Fibroblast of the aortic adventitia (primary cell): ENCODE measurements around the gene MATN3. TPM values are rescaled to one million over a fixed set of nuclear protein-coding genes. Genes with fewer than 3 reads are reported as not detected.
"Not testable (repeated sequence)": the region's sequence is repeated elsewhere in the genome, so short reads cannot be mapped to it uniquely, and the experiment has no call there.

Experiments used
- DNase-seq: peaks from one replicate; pipeline ENCODE4 v3.0.0-alpha.2; 2010; ENCODE audit warnings: low read depth
- H3K4me3 ChIP-seq: 2 replicates; pipeline ENCODE4 v1.5.1; 2011; ENCODE audit warnings: low read depth, mild to moderate bottlenecking, control low read depth, low read length, moderate library complexity
- total RNA-seq: library from RNA; depleted of rRNA; stranded (reverse); fragments of >200 nt; gene quantifications from 2 replicates; pipeline ENCODE4 v1.2.3, GENCODE V29; 2012; ENCODE audit warnings: low replicate concordance
- TF ChIP-seq, protein P1 (sequence below): IDR thresholded peaks from 2 replicates; pipeline ENCODE4 v1.5.1; 2011; ENCODE audit warnings: mild to moderate bottlenecking, low read length, control low read depth, inconsistent platforms; ENCODE audit not compliant: insufficient read depth

Gene MATN3
- total RNA-seq, 1 donor, result 1.1 TPM

DNA sequence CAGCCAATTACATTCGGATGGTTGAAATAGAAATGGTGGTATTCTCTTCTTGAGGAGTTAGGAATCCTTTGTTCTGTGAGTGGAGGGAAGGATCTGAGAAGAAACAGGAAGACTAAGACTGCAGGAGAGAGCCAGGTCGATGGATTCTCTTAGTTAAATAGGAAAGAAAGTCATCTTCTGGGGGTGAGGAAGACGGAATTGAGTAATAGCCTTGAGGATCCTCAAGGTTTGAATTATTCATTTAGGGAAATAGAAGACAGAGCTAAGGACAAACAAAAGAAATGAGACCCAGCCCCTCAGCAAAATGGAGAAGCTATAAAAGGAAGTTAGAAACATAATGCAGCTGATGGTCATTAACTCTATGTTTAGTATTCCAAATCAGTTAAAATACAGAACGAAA is 37.2 kb upstream of the MATN3 start:
- TF ChIP-seq, protein P1, sequence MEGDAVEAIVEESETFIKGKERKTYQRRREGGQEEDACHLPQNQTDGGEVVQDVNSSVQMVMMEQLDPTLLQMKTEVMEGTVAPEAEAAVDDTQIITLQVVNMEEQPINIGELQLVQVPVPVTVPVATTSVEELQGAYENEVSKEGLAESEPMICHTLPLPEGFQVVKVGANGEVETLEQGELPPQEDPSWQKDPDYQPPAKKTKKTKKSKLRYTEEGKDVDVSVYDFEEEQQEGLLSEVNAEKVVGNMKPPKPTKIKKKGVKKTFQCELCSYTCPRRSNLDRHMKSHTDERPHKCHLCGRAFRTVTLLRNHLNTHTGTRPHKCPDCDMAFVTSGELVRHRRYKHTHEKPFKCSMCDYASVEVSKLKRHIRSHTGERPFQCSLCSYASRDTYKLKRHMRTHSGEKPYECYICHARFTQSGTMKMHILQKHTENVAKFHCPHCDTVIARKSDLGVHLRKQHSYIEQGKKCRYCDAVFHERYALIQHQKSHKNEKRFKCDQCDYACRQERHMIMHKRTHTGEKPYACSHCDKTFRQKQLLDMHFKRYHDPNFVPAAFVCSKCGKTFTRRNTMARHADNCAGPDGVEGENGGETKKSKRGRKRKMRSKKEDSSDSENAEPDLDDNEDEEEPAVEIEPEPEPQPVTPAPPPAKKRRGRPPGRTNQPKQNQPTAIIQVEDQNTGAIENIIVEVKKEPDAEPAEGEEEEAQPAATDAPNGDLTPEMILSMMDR, result no peak
- peak; percentile 40 for DNase-seq

DNA sequence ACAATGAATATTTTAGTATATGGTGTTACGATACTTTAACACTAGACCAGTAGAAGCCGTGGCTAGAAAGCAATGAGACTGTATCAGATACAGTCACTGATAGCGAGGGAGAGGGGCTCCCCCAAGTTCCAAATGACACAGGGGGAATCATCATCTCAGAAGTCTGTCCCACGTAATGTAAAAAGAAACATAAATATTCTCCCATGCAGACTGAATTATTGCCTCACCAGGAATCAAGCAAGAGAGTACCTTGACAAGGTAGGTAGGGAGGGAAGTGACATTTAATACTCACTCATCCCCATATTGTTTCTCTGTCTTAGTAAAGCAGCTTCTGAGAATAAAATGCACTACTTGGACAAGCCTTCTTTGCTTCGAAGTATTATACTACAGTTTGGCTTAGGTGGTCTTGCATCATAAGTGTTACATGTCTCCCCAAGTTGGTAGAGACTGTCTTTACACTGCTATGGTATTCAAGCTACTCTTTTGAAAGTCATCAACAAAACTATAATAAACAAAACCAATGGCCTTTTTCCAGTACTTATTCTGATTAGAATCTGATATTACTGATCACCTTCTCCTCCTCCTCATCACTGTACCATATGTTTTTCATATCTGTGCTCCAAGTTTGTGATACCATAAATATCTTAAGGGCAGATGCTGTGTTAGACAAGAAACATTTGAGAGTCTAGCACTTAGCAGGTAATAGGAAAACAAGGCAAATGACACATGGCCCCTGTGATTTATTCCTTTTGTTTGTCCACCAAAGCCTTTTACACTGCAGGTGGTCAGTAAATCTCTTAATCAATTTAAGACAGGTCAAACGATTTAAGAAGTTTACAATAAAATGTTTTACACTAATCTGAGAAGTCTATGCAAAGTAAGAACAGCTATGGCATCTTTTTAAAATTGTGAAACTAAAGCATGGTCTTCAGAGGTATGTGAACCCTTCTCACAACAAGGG is 36.3 kb upstream of the MATN3 start:
- peak; percentile 37 for DNase-seq
- TF ChIP-seq, protein P1, result no peak
- H3K4me3 ChIP-seq, result peak overlapping the region; percentile 95

More for the DNA sequence above, 37.2 kb upstream of the MATN3 start:
- H3K4me3 ChIP-seq, result peak overlapping the region; percentile 95

DNA sequence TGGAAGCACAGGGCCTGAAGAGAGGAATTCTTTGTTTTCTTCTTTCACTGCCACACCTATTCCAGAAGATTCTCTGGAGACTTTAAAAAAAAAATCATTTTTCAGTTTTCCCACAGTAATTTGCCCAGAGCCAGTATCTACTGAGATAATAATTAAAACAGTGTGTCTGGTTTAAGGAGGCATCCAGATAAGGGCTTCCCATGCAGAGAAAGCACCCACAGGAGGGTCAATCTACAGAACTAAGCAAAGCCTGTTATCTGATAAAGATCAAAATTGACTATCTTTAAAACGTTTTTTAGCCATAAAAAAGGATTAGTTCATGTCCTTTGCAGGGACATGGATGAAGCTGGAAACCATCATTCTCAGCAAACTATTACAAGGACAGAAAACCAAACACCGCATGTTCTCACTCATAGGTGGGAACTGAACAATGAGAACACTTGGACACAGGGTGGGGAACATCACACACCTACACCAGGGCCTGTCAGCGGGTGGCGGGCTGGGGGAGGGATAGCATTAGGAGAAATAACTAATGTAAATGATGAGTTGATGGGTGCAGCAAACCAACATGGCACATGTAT is 33.3 kb upstream of the MATN3 start:
- H3K4me3 ChIP-seq, DNase-seq: not testable (repeated sequence)

DNA sequence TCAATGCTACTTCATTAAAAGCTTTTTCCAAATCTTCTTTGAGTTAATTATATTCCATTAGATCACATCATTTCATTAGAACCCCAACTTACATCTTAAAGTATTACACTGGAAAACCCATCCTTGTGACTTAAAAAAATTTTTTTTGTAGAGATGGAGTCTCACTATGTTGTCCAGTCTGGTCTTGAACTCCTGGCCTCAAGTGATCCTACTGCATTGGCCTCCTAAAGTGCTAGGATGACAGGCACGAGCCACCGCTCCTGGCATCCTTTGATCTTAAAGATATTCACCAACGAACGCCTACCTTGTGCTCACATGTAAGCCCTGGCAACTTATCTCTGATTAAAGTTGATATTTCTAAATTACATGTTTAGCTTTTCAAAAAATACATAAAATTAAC is 32.3 kb upstream of the MATN3 start:
- TF ChIP-seq, protein P1, result no peak
- no peak overlapping the region for H3K4me3 ChIP-seq
- no peak for DNase-seq

DNA sequence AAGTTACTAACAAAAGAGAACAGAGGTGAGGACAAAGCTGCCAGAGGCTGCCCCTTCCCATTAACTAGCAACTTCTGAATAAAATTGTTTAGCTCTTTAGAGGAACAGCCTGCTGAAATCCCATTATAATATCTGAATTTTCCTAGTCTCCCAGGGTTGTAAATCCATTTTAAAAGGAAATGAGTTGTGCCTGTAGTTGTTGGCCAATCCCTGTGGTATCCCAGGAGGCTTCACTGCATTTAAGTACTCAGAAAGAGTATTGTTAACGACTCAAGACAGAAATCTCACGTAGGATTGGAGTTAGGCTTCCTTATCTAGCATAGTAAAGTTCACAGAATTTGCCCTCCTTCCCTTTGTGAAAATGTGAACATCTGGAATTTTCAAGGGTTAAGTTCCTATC is 30.1 kb upstream of the MATN3 start:
- TF ChIP-seq, protein P1, result no peak
- peak; percentile 52 for DNase-seq
- H3K4me3 ChIP-seq, result no peak overlapping the region

DNA sequence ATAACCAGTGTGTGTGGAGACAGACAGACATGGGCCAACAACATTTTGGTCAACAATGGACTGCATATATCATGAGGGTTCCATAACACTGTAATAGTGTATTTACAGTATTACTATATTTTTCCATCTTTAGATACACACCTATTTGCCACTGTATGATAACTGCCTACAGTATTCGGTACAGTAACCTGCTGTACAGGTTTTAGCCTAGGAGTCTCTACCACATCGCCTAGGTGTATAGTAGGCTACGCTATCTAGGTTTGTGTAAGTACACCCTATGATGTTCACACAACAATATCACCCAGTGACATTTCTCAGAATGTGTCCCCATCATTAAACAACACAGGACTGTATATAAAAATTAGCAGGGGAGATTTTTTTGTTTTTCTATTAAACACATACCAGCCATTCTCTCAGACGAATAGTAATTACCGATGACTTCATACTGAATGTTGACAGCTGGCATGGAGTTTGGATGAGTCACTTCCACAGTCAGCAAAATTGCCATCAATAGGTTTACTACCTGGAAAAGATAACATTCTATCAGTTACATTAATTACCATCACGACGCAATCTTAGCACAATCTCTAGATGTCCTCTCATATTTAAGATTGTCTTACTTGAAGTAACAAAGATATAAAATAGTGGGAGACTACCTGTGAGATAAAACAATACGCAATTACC is 28.2 kb upstream of the MATN3 start:
- DNase-seq, result no peak
- TF ChIP-seq, protein P1, result no peak
- H3K4me3 ChIP-seq, result no peak overlapping the region

DNA sequence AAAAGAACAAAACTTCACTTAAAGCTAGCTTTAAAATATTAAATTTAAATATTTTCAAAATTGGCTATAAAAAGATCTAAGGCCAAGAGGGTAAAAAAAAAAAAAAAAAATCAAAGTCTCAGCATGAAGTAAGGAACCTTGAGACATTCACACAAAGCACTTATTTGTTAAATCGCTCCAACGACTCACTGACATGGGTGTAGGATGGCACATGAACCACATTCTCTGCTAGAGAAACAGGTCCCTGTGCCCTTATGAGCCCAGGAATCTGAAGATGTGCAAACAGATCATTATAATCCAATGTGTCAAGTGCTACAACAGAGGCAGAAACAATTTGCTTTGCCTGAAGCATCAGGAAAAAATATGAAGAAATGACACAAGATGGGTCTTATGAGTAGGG is 25.2 kb upstream of the MATN3 start:
- H3K4me3 ChIP-seq, result no peak overlapping the region
- DNase-seq, result no peak
- TF ChIP-seq, protein P1, result no peak
